GM12878 (cell line): ENCODE data around the gene HOXB6. TPM values are rescaled to one million over a fixed set of nuclear protein-coding genes. Genes with fewer than 3 reads are reported as not detected.

Source experiments
- ATAC-seq: fragments of 200-7000 bp; cut with Tn5 transposase; 3 replicates; pipeline ENCODE4 v1.9.1; 2020; ENCODE audit warnings: mild to moderate bottlenecking, moderate library complexity
- BruUV-seq: library from RNA; stranded (reverse); fragments of 400-500 nt; replicated peaks from 2 replicates; lab custom pipeline; 2021; lab: Mats Ljungman, UMichigan
- CTCF ChIA-PET: fragments of 300-600 bp; sonication (Branson Sonifier 250); formaldehyde crosslinking; extraction: SDS; loops from one replicate; lab custom pipeline; 2021; ENCODE audit warnings: inconsistent platforms; lab: Yijun Ruan, JAX
- POLR2A ChIA-PET: fragments of 350-600 bp; formaldehyde crosslinking; extraction: SDS; loops from one replicate; lab custom pipeline; 2021; ENCODE audit warnings: inconsistent platforms; lab: Charles Lee
- RAD21 ChIA-PET: fragments of 300-600 bp; sonication (Branson Sonifier 250); formaldehyde crosslinking; loops from one replicate; lab custom pipeline; 2023; ENCODE audit warnings: antibody characterized with exemption; ENCODE audit not compliant: unreplicated experiment; lab: Charles Lee
- SMC1A ChIA-PET: fragments of 300-600 bp; sonication (Branson Sonifier 250); formaldehyde crosslinking; loops from one replicate; lab custom pipeline; 2023; ENCODE audit not compliant: unreplicated experiment, uncharacterized antibody; lab: Charles Lee
- DNase-seq: peaks from one replicate; pipeline ENCODE4 v3.0.0-alpha.2; 2011; ENCODE audit warnings: low read depth, low spot score
- FAIRE-seq: peaks from 3 replicates; lab custom pipeline; 2011; peaks lifted over from hg19 to GRCh38; lab: Jason Lieb, UNC
- H2AFZ ChIP-seq: 2 replicates; pipeline ENCODE4 v1.6.0; 2011; ENCODE audit warnings: low read depth, low read length, control low read depth; ENCODE audit not compliant: control insufficient read depth
- H3K27ac ChIP-seq: 2 replicates; pipeline ENCODE4 v1.5.1; 2011; ENCODE audit warnings: control low read depth; ENCODE audit not compliant: control insufficient read depth, insufficient read depth
- H3K27me3 ChIP-seq, 2 experiments: replicated peaks in 1 of 2; 2 replicates each; pipeline versions ENCODE4 v1.6.0 to v1.6.1; 2011; ENCODE audit warnings: low read length in 1 of 2; ENCODE audit not compliant: control insufficient read depth in 2 of 2, insufficient read depth in 2 of 2
- H3K36me3 ChIP-seq, 2 experiments: 2 replicates each; pipeline ENCODE4 v1.5.1; 2011; ENCODE audit warnings: low read length in 1 of 2; ENCODE audit not compliant: control insufficient read depth in 2 of 2, insufficient read depth in 2 of 2
- H3K4me1 ChIP-seq: 2 replicates; pipeline ENCODE4 v1.6.1; 2011; ENCODE audit warnings: mild to moderate bottlenecking, low read length, moderate library complexity, mixed read lengths; ENCODE audit not compliant: control insufficient read depth, insufficient read depth
- H3K4me2 ChIP-seq: 2 replicates; pipeline ENCODE4 v1.6.0; 2011; ENCODE audit warnings: control low read depth; ENCODE audit not compliant: control insufficient read depth, insufficient read depth
- H3K4me3 ChIP-seq: fragments of 200-600 bp; sonication (generic); 2 replicates; pipeline ENCODE4 v1.5.1; 2016
- H3K79me2 ChIP-seq: 2 replicates; pipeline ENCODE4 v1.6.0; 2011; ENCODE audit warnings: low read length; ENCODE audit not compliant: control insufficient read depth, insufficient read depth
- H3K9ac ChIP-seq: 2 replicates; pipeline ENCODE4 v1.8.0; 2011; ENCODE audit warnings: low read length, control low read depth, mixed read lengths; ENCODE audit not compliant: control insufficient read depth, insufficient read depth
- H3K9me3 ChIP-seq: replicated peaks from 3 replicates; pipeline ENCODE4 v1.5.1; 2011; ENCODE audit warnings: mild to moderate bottlenecking, low read length; ENCODE audit not compliant: control insufficient read depth, insufficient read depth
- H4K20me1 ChIP-seq: 2 replicates; pipeline ENCODE4 v1.6.0; 2011; ENCODE audit not compliant: control insufficient read depth, insufficient read depth
- CBX3 ChIP-seq: fragments of 200-600 bp; sonication (generic); IDR thresholded peaks from 2 replicates; pipeline ENCODE4 v1.6.1; 2016; ENCODE audit warnings: low read depth, borderline replicate concordance
- CHD4 ChIP-seq: fragments of 200-600 bp; sonication (generic); IDR thresholded peaks from 2 replicates; pipeline ENCODE4 v1.6.1; 2016; ENCODE audit warnings: mild to moderate bottlenecking
- EGR1 ChIP-seq, 2 experiments: IDR thresholded peaks; 1 replicate in 1 of 2; 2 replicates in 1 of 2; pipeline ENCODE4 v1.6.1; 2011 to 2012; ENCODE audit warnings: low read depth in 2 of 2, low read length in 2 of 2, borderline replicate concordance in 1 of 2, mild to moderate bottlenecking in 1 of 2, moderate library complexity in 1 of 2
- KDM1A ChIP-seq: fragments of 200-600 bp; sonication (generic); IDR thresholded peaks from 2 replicates; pipeline ENCODE4 v1.6.1; 2016; ENCODE audit warnings: borderline replicate concordance
- NBN ChIP-seq: fragments of 450-650 bp; IDR thresholded peaks from 2 replicates; pipeline ENCODE4 v1.6.1; 2016
- NR2C2 ChIP-seq: IDR thresholded peaks from 2 replicates; pipeline ENCODE4 v1.6.1; 2011; ENCODE audit warnings: borderline replicate concordance, low read depth; ENCODE audit not compliant: control insufficient read depth, insufficient read length
- SP1 ChIP-seq: IDR thresholded peaks from one replicate; pipeline ENCODE4 v1.6.1; 2011; ENCODE audit warnings: low read depth, low read length
- WGBS: methylation state at CpG from one replicate; pipeline ENCODE4 v1.1.6; 2016; ENCODE audit warnings: low lambda C conversion rate; ENCODE audit not compliant: insufficient replicate concordance, insufficient coverage; ENCODE audit errors: missing lambda C conversion rate; 5-methylcytosine and 5-hydroxymethylcytosine counted together
- in situ Hi-C: fragments of 300-500 bp; cut with MboI; formaldehyde crosslinking; loops from 9 replicates; pipeline ENCODE4 v1.14.3; 2018; ENCODE audit warnings: mixed read lengths
- intact Hi-C: fragments of 100-400 bp; cut with micrococcal nuclease; formaldehyde crosslinking; loops from one replicate; pipeline ENCODE4 v1.14.2; 2022; ENCODE audit not compliant: unreplicated experiment
- polyA plus RNA-seq, 11 experiments: library from polyadenylated mRNA; depleted of rRNA in 4 of 11; unstranded in 6 of 11; stranded (reverse) in 5 of 11; fragments of >200 nt; fragmentation: Nextera tagmentation in 4 of 11; fragmentation: Illumina TruSeq in 1 of 11; extraction: Ambion mirVana in 4 of 11; extraction: Trizol in 1 of 11; gene quantifications; 1 replicate in 1 of 11; 2 replicates in 10 of 11; pipeline versions ENCODE4 v1.2.1 to v1.2.3, GENCODE V29; 2011 to 2016; ENCODE audit warnings: inconsistent platforms in 2 of 11, missing spikeins in 2 of 11, low read depth in 1 of 11
- total RNA-seq, 4 experiments: library from RNA; depleted of rRNA in 3 of 4; stranded (reverse); fragments of >200 nt in 3 of 4; fragmentation: Illumina TruSeq in 1 of 4; extraction: Trizol in 1 of 4; gene quantifications; 2 replicates each; pipeline versions ENCODE4 v1.2.1 to v1.2.3, GENCODE V29; 2013 to 2021
- TF ChIP-seq, protein P1 (sequence below): fragments of 450-650 bp; IDR thresholded peaks from 2 replicates; pipeline ENCODE4 v1.6.1; 2018; ENCODE audit warnings: borderline replicate concordance, mild to moderate bottlenecking; ENCODE audit not compliant: partially characterized antibody

The HOXB6 gene
- total and polyA plus RNA-seq, 10 of the 15 experiments (the other 5 are each of a cell fraction or from before 2014, with no cell fraction given) = 0.04 to 0.51 (median 0.09) TPM; not detected in 2

DNA sequence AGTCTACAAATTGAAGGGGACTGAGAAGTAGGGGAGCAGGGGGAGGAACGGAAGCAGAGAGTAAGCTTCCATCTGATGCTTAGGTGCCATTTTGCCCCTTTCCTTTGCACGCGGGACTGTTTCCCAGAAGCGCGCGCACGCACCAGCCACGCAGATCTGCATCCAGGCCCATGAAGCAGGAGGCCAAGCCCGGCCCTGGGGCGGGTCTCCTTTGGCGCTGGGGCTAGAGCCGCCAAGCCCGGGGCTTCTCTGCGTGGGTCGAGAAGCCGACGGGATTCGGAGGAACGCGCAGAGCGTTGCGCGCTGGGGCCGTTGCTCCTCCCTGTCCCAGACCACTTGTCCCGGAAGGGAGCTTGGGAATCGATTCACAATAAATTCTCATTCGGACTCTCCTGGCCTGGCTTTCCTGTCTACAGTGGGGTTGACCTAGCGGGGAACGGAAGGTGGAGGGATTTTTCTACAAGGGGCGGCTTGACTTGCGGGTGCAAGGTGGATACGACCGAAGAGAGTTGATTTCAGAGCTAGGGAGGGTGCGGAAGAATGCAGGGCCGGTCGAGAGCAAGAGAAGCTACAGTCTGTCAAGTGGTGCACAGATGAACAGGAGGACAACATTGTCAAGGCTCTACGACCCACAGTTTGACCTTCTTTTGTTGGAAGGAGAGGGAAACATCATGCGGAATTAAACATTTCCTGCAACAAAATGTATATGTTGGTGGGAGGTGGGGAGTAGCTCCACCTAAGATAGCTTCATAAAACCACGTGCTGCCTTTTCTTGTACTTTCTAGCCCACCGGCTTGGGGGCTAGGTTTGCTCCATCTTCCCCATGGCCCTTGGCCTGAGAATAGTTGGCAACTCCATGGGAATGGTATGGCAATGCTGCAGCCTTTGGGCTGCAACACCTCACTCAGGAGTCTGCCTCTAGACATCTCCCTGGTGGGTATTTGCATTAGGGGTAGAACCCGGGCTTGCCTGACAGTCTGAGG is 16.9 kb upstream of the HOXB6 start:
- ATAC-seq (no peak), FAIRE-seq (no peak), DNase-seq (no peak)
- RAD21 ChIA-PET = interaction anchor here (1.4 kb wide), 1 partner anchor 9 kb away, joined by 8 read pairs; no protein-coding TSS in a partner anchor
- BruUV-seq = no TSS peak
- Histone ChIP-seq H3K27me3 (peaks cover 33 to 51% of the 10 kb centered on the region in 2 experiments), H4K20me1 (no peaks in the 10 kb centered on the region), H3K36me3 (no peaks in the 10 kb centered on the region), H3K9me3 (no peaks in the 10 kb centered on the region), H3K79me2 (no peaks in the 10 kb centered on the region), H3K4me1 (no peaks in the 10 kb centered on the region), H3K4me3 (no peak overlapping the region), H2AFZ (no peak overlapping the region), H3K4me2 (no peak overlapping the region), H3K9ac (no peak overlapping the region), H3K27ac (no peak overlapping the region)
- in situ Hi-C loops = loop anchor here (10.0 kb wide), 1 partner anchor 777 kb away; the partner anchor contains the start of gene SCRN2
- CTCF ChIA-PET = interaction anchor here (0.7 to 3.7 kb wide), 4 partner anchors 9 to 596 kb away, joined by 3 to 15 read pairs (median 4); no protein-coding TSS in a partner anchor
- POLR2A ChIA-PET = no interaction called here
- 76% methylated on average over 39 of the region's 41 CpGs for WGBS
- intact Hi-C loops = no loop called here
- TF ChIP-seq NR2C2 (no peak), KDM1A (no peak), CHD4 (no peak), NBN (no peak), SP1 (no peak), EGR1 (IDR thresholded peaks at IDR 0.05; ENCODE audit: borderline replicate concordance in 1 of 2, low read depth in 2 of 2, low read length in 2 of 2) (no peak), CBX3 (no peak)
- TF ChIP-seq, protein P1, sequence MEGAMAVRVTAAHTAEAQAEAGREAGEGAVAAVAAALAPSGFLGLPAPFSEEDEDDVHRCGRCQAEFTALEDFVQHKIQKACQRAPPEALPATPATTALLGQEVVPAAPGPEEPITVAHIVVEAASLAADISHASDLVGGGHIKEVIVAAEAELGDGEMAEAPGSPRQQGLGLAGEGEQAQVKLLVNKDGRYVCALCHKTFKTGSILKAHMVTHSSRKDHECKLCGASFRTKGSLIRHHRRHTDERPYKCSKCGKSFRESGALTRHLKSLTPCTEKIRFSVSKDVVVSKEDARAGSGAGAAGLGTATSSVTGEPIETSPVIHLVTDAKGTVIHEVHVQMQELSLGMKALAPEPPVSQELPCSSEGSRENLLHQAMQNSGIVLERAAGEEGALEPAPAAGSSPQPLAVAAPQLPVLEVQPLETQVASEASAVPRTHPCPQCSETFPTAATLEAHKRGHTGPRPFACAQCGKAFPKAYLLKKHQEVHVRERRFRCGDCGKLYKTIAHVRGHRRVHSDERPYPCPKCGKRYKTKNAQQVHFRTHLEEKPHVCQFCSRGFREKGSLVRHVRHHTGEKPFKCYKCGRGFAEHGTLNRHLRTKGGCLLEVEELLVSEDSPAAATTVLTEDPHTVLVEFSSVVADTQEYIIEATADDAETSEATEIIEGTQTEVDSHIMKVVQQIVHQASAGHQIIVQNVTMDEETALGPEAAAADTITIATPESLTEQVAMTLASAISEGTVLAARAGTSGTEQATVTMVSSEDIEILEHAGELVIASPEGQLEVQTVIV = no peak
- SMC1A ChIA-PET = interaction anchor here (0.6 to 1.8 kb wide), 3 partner anchors 15 to 1003 kb away, joined by 3 to 7 read pairs (median 3); no protein-coding TSS in a partner anchor
